ENCODE measurements around the gene CAPNS1. TPM values are rescaled to one million over a fixed set of nuclear protein-coding genes. Genes with fewer than 3 reads are reported as not detected.

The CAPNS1 gene
- total and polyA plus RNA-seq, 2 of the 13 experiments (the other 11 are each of a cell fraction or from before 2014, with no cell fraction given) = 322 to 526 TPM

DNA sequence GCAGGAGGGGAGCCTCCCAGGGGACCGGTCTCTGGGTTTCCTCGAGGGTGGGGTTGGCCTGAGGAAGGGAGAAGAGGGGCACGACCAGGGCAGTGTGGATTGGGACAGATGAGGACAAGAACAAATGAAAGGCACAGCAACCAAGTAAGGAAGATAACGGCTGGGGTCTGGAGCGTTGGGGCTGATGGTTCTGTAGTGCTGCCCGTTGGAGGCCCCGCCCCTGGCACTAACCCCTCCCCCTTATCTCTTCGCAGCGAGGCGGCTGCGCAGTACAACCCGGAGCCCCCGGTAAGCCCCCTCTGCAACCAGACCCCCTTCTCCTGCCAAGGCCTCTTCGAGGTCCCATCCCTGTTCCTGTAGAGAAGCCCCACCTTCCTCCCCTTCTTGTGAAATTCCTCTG, 2.2 kb downstream of the CAPNS1 start (continued):
- TF ChIP-seq ZHX2 (IDR thresholded peaks at IDR 0.05; ENCODE audit: low read depth) (no peak), ZHX2 (CRISPR knock-in tag; IDR thresholded peaks at IDR 0.05; ENCODE audit: borderline replicate concordance) (no peak), ISL2 (CRISPR knock-in tag; IDR thresholded peaks at IDR 0.05) (no peak), ZNF720 (CRISPR knock-in tag; IDR thresholded peaks at IDR 0.05) (no peak), TCF12 (IDR thresholded peaks at IDR 0.05) (no peak), TCF12 (CRISPR knock-in tag; IDR thresholded peaks at IDR 0.05) (no peak), CBX1 (IDR thresholded peaks at IDR 0.05; ENCODE audit: low read depth) (no peak), PAWR (CRISPR knock-in tag; IDR thresholded peaks at IDR 0.05; ENCODE audit: borderline replicate concordance) (no peak), ZFYVE20 (CRISPR knock-in tag; IDR thresholded peaks at IDR 0.05; ENCODE audit: borderline replicate concordance, low read depth) (no peak), ZNF142 (CRISPR knock-in tag; IDR thresholded peaks at IDR 0.05) (no peak), ZNF747 (CRISPR knock-in tag; IDR thresholded peaks at IDR 0.05; ENCODE audit: borderline replicate concordance) (no peak), REPIN1 (CRISPR knock-in tag; IDR thresholded peaks at IDR 0.05; ENCODE audit: borderline replicate concordance, low read depth) (no peak), ATF3 (CRISPR knock-in tag; IDR thresholded peaks at IDR 0.05) (no peak), MAZ (IDR thresholded peaks at IDR 0.05; ENCODE audit: borderline replicate concordance, low read depth, low read length) (no peak), MAZ (CRISPR knock-in tag; IDR thresholded peaks at IDR 0.05; ENCODE audit: low read depth) (no peak)

Data from HepG2 (cell line).